ENCODE data around the gene RNF113B. TPM values are rescaled to one million over a fixed set of nuclear protein-coding genes. Genes with fewer than 3 reads are reported as not detected.

The RNF113B gene
- total RNA-seq, 1 experiment from 2014 or later, result not detected

GRCh38 chr13:98189841-98190505 lies 12.9 kb upstream of the RNF113B start:
- TF ChIP-seq, protein P1, sequence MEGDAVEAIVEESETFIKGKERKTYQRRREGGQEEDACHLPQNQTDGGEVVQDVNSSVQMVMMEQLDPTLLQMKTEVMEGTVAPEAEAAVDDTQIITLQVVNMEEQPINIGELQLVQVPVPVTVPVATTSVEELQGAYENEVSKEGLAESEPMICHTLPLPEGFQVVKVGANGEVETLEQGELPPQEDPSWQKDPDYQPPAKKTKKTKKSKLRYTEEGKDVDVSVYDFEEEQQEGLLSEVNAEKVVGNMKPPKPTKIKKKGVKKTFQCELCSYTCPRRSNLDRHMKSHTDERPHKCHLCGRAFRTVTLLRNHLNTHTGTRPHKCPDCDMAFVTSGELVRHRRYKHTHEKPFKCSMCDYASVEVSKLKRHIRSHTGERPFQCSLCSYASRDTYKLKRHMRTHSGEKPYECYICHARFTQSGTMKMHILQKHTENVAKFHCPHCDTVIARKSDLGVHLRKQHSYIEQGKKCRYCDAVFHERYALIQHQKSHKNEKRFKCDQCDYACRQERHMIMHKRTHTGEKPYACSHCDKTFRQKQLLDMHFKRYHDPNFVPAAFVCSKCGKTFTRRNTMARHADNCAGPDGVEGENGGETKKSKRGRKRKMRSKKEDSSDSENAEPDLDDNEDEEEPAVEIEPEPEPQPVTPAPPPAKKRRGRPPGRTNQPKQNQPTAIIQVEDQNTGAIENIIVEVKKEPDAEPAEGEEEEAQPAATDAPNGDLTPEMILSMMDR (IDR thresholded peaks at IDR 0.05; ENCODE audit: unreplicated experiment), result no peak
- H3K4me1 Mint-ChIP-seq (ENCODE audit: insufficient read depth, unreplicated experiment), result peaks cover 6% of the 10 kb centered on the region
- H3K27me3 Mint-ChIP-seq (ENCODE audit: insufficient read depth, unreplicated experiment), result no peaks in the 10 kb centered on the region
- no peak overlapping the region for H3K4me3 Mint-ChIP-seq (ENCODE audit: unreplicated experiment)
- H3K9me3 Mint-ChIP-seq (ENCODE audit: unreplicated experiment), result peaks cover 7% of the 10 kb centered on the region
- H3K27ac Mint-ChIP-seq (ENCODE audit: low read depth, unreplicated experiment), result no peak overlapping the region
- H3K36me3 Mint-ChIP-seq (ENCODE audit: insufficient read depth, unreplicated experiment), result no peaks in the 10 kb centered on the region
- ChIA-PET POLR2A (no interaction called here), CTCF (interaction anchor here (0.6 to 0.9 kb wide), 3 partner anchors 9 to 354 kb away, joined by 3 to 4 read pairs (median 3); no protein-coding TSS in a partner anchor)
- no peak for DNase-seq (ENCODE audit: unreplicated experiment)
- no TSS peak for BruUV-seq (replicated peaks)
- intact Hi-C loops (cut with micrococcal nuclease), result no loop called here

DNA sequence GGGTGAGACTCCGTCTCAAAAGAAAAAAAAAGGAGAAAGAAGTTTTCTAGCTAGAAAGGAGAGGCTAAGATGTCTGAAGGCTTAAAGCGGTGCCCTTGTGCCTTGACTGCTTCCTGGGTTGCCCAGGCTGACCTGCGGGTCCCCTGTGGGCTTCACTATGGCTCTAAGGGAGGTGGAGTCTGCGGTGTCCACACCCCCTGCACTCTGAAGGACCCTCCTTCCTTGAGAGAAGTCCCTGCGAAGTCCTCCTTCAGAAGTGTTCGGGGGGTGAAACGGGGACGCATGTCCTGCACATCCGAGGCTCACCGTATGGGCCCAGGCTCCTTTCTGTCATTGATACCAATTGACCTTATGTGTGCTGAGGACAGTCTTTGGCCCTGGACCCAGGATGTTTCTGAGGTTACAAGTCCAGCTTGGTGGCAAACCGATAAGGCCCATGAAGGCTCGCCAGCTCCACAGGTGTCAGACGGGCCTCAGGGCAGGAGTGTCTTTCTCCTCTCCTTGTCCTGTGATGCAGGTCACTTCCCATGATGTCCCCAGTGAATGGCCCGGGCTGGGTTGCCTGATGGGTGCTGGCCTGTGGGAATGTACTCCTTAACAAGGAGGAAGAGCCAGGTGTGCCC lies 11.6 kb upstream of the RNF113B start:
- intact Hi-C loops (cut with micrococcal nuclease), result no loop called here
- TF ChIP-seq, protein P1 (IDR thresholded peaks at IDR 0.05; ENCODE audit: unreplicated experiment), result no peak
- DNase-seq (ENCODE audit: unreplicated experiment), result no peak
- Mint-ChIP-seq H3K27ac (ENCODE audit: low read depth, unreplicated experiment) (no peak overlapping the region), H3K9me3 (ENCODE audit: unreplicated experiment) (peaks cover 7% of the 10 kb centered on the region), H3K4me3 (ENCODE audit: unreplicated experiment) (no peak overlapping the region), H3K4me1 (ENCODE audit: insufficient read depth, unreplicated experiment) (peaks cover 6% of the 10 kb centered on the region), H3K36me3 (ENCODE audit: insufficient read depth, unreplicated experiment) (no peaks in the 10 kb centered on the region), H3K27me3 (ENCODE audit: insufficient read depth, unreplicated experiment) (no peaks in the 10 kb centered on the region)
- POLR2A ChIA-PET, result no interaction called here
- no TSS peak for BruUV-seq (replicated peaks)
- CTCF ChIA-PET, result no interaction called here

GRCh38 chr13:98187965-98188261 lies 10.8 kb upstream of the RNF113B start:
- no peak for DNase-seq (ENCODE audit: unreplicated experiment)
- intact Hi-C loops (cut with micrococcal nuclease), result no loop called here
- H3K36me3 Mint-ChIP-seq (ENCODE audit: insufficient read depth, unreplicated experiment), result no peaks in the 10 kb centered on the region
- no peak overlapping the region for H3K27ac Mint-ChIP-seq (ENCODE audit: low read depth, unreplicated experiment)
- no peak overlapping the region for H3K4me3 Mint-ChIP-seq (ENCODE audit: unreplicated experiment)
- H3K27me3 Mint-ChIP-seq (ENCODE audit: insufficient read depth, unreplicated experiment), result no peaks in the 10 kb centered on the region
- CTCF ChIA-PET, result no interaction called here
- BruUV-seq (replicated peaks), result no TSS peak
- peaks cover 6% of the 10 kb centered on the region for H3K4me1 Mint-ChIP-seq (ENCODE audit: insufficient read depth, unreplicated experiment)
- POLR2A ChIA-PET, result no interaction called here
- H3K9me3 Mint-ChIP-seq (ENCODE audit: unreplicated experiment), result peaks cover 7% of the 10 kb centered on the region
- TF ChIP-seq, protein P1 (IDR thresholded peaks at IDR 0.05; ENCODE audit: unreplicated experiment), result no peak

GRCh38 chr13:98187155-98187964 lies 10.3 kb upstream of the RNF113B start:
- Mint-ChIP-seq H3K36me3 (ENCODE audit: insufficient read depth, unreplicated experiment) (no peaks in the 10 kb centered on the region), H3K4me1 (ENCODE audit: insufficient read depth, unreplicated experiment) (peaks cover 6% of the 10 kb centered on the region), H3K4me3 (ENCODE audit: unreplicated experiment) (no peak overlapping the region), H3K27me3 (ENCODE audit: insufficient read depth, unreplicated experiment) (no peaks in the 10 kb centered on the region), H3K27ac (ENCODE audit: low read depth, unreplicated experiment) (no peak overlapping the region), H3K9me3 (ENCODE audit: unreplicated experiment) (peaks cover 7% of the 10 kb centered on the region)
- TF ChIP-seq, protein P1 (IDR thresholded peaks at IDR 0.05; ENCODE audit: unreplicated experiment), result no peak
- CTCF ChIA-PET, result interaction anchor here (0.6 kb wide), 2 partner anchors 232 to 469 kb away, joined by 3 read pairs; no protein-coding TSS in a partner anchor
- no TSS peak for BruUV-seq (replicated peaks)
- DNase-seq (ENCODE audit: unreplicated experiment), result no peak
- POLR2A ChIA-PET, result no interaction called here
- intact Hi-C loops (cut with micrococcal nuclease), result no loop called here

All from MCF 10A (cell line).